Ishikawa (cell line): ENCODE data around the gene SERPINC1.

ENCODE experiments used
- CEBPB ChIP-seq: IDR thresholded peaks from 2 replicates; pipeline ENCODE4 v1.6.1; 2012
- CREB1 ChIP-seq: IDR thresholded peaks from 2 replicates; pipeline ENCODE4 v1.6.1; 2012; ENCODE audit warnings: low read depth
- EGR1 ChIP-seq: IDR thresholded peaks from 2 replicates; pipeline ENCODE4 v1.6.1; 2012
- EP300 ChIP-seq: IDR thresholded peaks from 2 replicates; pipeline ENCODE4 v1.6.1; 2012; ENCODE audit warnings: borderline replicate concordance
- FOXM1 ChIP-seq: IDR thresholded peaks from 2 replicates; pipeline ENCODE4 v1.6.1; 2012; ENCODE audit warnings: low read depth, borderline replicate concordance
- NFIC ChIP-seq: IDR thresholded peaks from 2 replicates; pipeline ENCODE4 v1.6.1; 2012
- RAD21 ChIP-seq: IDR thresholded peaks from 2 replicates; pipeline ENCODE4 v1.6.1; 2012; ENCODE audit warnings: low read depth
- REST ChIP-seq: IDR thresholded peaks from 2 replicates; pipeline ENCODE4 v1.6.1; 2012; ENCODE audit warnings: low read depth, mild to moderate bottlenecking
- TAF1 ChIP-seq: IDR thresholded peaks from 2 replicates; pipeline ENCODE4 v1.6.1; 2012; ENCODE audit warnings: low read depth, mild to moderate bottlenecking
- TCF12 ChIP-seq: IDR thresholded peaks from 2 replicates; pipeline ENCODE4 v1.6.1; 2012; ENCODE audit warnings: low read depth
- TEAD4 ChIP-seq: IDR thresholded peaks from 2 replicates; pipeline ENCODE4 v1.6.1; 2012
- YY1 ChIP-seq: IDR thresholded peaks from 2 replicates; pipeline ENCODE4 v1.6.1; 2012; ENCODE audit warnings: low read depth
- ZBTB7A ChIP-seq: IDR thresholded peaks from 2 replicates; pipeline ENCODE4 v1.6.1; 2012; ENCODE audit warnings: low read depth
- TF ChIP-seq, protein P1 (sequence below): IDR thresholded peaks from 2 replicates; pipeline ENCODE4 v1.6.1; 2012
- TF ChIP-seq, protein P2 (sequence below): IDR thresholded peaks from 2 replicates; pipeline ENCODE4 v1.6.1; 2012

Gene SERPINC1

DNA sequence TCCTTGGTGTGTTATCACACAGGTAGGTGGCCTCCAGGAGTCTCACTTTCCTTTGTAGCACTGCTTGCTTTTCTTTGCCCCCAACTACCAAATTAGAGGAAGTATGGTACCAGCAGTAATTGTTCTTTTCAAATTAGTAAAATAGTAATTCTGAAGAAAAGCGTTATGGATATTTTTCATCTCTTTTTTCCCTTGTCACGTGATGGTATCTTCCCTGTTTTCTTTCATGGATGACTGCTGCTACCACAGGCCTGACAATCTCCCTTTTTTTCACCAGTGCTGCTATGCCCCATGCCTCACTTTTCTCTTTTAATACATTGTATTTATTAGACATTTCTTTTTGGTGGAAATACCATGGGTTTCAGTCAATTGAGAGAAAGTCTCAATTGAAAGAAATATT lies 45.6 kb downstream of the SERPINC1 start:
- TF ChIP-seq EGR1 = no peak
- TF ChIP-seq, protein P1, sequence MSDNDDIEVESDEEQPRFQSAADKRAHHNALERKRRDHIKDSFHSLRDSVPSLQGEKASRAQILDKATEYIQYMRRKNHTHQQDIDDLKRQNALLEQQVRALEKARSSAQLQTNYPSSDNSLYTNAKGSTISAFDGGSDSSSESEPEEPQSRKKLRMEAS = no peak
- no peak for TF ChIP-seq NFIC
- no peak for TF ChIP-seq YY1
- no peak for TF ChIP-seq TCF12
- TF ChIP-seq CEBPB = no peak
- TF ChIP-seq EP300 = no peak
- TF ChIP-seq ZBTB7A = no peak

DNA sequence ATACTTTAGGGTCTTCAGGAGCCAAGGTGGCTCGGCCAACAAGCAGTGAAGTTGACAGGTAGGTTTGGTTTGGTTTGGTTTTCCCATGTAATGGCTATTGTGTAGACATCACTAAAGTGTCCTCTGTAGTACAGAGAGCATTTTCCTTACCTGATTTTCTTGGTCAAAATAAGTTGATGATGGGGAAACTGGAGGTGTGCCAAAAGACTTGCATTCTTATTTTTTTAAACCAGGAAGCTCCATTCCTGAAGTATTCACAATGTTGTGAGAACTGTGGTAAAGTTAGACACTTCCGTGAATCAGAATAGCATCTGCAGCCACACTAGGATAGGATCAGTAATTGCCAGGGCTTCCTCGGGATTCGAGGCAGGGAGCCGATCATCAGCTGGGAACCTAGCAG lies 46.0 kb downstream of the SERPINC1 start:
- TF ChIP-seq TAF1 = no peak
- TF ChIP-seq TEAD4 = no peak
- no peak for TF ChIP-seq TCF12
- no peak for TF ChIP-seq CEBPB
- no peak for TF ChIP-seq RAD21
- TF ChIP-seq EGR1 = no peak
- no peak for TF ChIP-seq REST
- no peak for TF ChIP-seq CREB1
- TF ChIP-seq, protein P2, sequence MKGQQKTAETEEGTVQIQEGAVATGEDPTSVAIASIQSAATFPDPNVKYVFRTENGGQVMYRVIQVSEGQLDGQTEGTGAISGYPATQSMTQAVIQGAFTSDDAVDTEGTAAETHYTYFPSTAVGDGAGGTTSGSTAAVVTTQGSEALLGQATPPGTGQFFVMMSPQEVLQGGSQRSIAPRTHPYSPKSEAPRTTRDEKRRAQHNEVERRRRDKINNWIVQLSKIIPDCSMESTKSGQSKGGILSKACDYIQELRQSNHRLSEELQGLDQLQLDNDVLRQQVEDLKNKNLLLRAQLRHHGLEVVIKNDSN = no peak
- TF ChIP-seq FOXM1 = no peak
- TF ChIP-seq ZBTB7A = no peak
- no peak for TF ChIP-seq NFIC
- TF ChIP-seq YY1 = no peak
- TF ChIP-seq, protein P1 = no peak
- TF ChIP-seq EP300 = no peak

- TF ChIP-seq, protein P2 = no peak
Measured at GRCh38 chr1:173870252-173871075, 46.7 kb downstream of the SERPINC1 start.

DNA sequence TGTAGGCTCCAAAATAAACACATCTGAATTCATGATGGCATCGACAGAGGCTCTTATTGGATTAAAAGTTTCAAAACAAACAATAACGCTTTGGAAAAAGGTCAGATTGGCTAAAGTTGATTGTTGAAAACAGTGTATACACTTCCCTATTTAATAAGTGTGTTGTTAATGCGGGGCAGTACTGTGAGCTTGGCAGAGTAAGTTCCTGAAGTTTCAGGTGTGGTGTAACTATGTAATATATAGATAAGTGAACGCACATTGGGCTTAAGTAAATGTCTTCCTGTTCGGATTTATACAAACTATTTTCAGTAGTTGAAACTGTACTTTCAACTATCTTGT lies 48.1 kb downstream of the SERPINC1 start:
- TF ChIP-seq FOXM1 (0 out of 2 replicates have a peak, but pooled peaks have one; percentile 3), EGR1 (no peak)

- peak; percentile 89; the same call in 1 of the 2 replicates for TF ChIP-seq ZBTB7A
- TF ChIP-seq CREB1 = no peak
- TF ChIP-seq NFIC = no peak; the same call in 1 of the 2 replicates
- TF ChIP-seq, protein P1 = no peak; the same call in 1 of the 2 replicates
- TF ChIP-seq RAD21 = peak; percentile 4; the same call in 1 of the 2 replicates
- TF ChIP-seq TEAD4 = no peak; the same call in 1 of the 2 replicates
- TF ChIP-seq TCF12 = peak; percentile 45; the same call in 1 of the 2 replicates
- TF ChIP-seq REST = no peak
- TF ChIP-seq EGR1 = peak; percentile 51; the same call in 1 of the 2 replicates
- TF ChIP-seq, protein P2 = no peak; the same call in 1 of the 2 replicates
Measured at GRCh38 chr1:173868266-173869020, 48.7 kb downstream of the SERPINC1 start, which contains the start of gene ZBTB37. ZBTB37 (plus strand) TSS chr1:173868380; CDS start chr1:173870226, 1,846 bp downstream.
